ENCODE data around the gene AVEN.
"Not testable (repeated sequence)": the region's sequence is repeated elsewhere in the genome, so short reads cannot be mapped to it uniquely, and the experiment has no call there.

Gene AVEN

GRCh38 chr15:34038871-34039789, at the start of gene AVEN:
Gene AVEN, minus strand, starts transcription at chr15:34039204. Its CDS starts 158 bp downstream, at chr15:34039046.
- DNase-seq: peak; percentile 41

GRCh38 chr15:34085746-34086145, 46.7 kb upstream of the AVEN start:
- DNase-seq: no peak

- DNase-seq: no peak
These were observed 45.1 kb upstream of the AVEN start for GRCh38 chr15:34084086-34084485.

GRCh38 chr15:34079904-34080303, 40.9 kb upstream of the AVEN start:
- no peak for DNase-seq

- no peak for DNase-seq
These were observed 39.9 kb upstream of the AVEN start for GRCh38 chr15:34078900-34079299.

- DNase-seq: no peak
These were observed 37.8 kb upstream of the AVEN start for GRCh38 chr15:34076785-34077184.

- DNase-seq: no peak
These were observed 31.0 kb upstream of the AVEN start for GRCh38 chr15:34070003-34070402.

GRCh38 chr15:34065941-34066340, 26.9 kb upstream of the AVEN start:
- DNase-seq: no peak

- DNase-seq: no peak
These were observed 26.3 kb upstream of the AVEN start for GRCh38 chr15:34065261-34065660.

GRCh38 chr15:34064438-34064837, 25.4 kb upstream of the AVEN start:
- DNase-seq: no peak

GRCh38 chr15:34059946-34060345, 20.9 kb upstream of the AVEN start:
- no peak for DNase-seq

- no peak for DNase-seq
These were observed 20.5 kb upstream of the AVEN start for GRCh38 chr15:34059476-34059875.

GRCh38 chr15:34056911-34057310, 17.9 kb upstream of the AVEN start:
- DNase-seq: no peak

GRCh38 chr15:34055868-34056595, 17.0 kb upstream of the AVEN start:
- no peak for DNase-seq

GRCh38 chr15:34054081-34054707, 15.2 kb upstream of the AVEN start:
- DNase-seq: no peak

- not testable (repeated sequence) for DNase-seq
These were observed 11.4 kb upstream of the AVEN start for GRCh38 chr15:34050385-34050784.

GRCh38 chr15:34049112-34049511, 10.1 kb upstream of the AVEN start:
- no peak for DNase-seq

GRCh38 chr15:34047893-34048775, 9.1 kb upstream of the AVEN start:
- no peak for DNase-seq

GRCh38 chr15:34046471-34047145, 7.6 kb upstream of the AVEN start:
- DNase-seq: no peak

- DNase-seq: no peak
These were observed 4.8 kb upstream of the AVEN start for GRCh38 chr15:34043813-34044212.

GRCh38 chr15:34043391-34043790, 4.4 kb upstream of the AVEN start:
- no peak for DNase-seq

GRCh38 chr15:34039790-34040113, 748 bp upstream of the AVEN start:
- no peak for DNase-seq
